Neural cell (in vitro differentiated cells): ENCODE results near the gene EPHA4.

Experiments used
- EP300 ChIP-seq: fragments of 450-650 bp; conservative IDR thresholded peaks from 2 replicates; pipeline ENCODE4 v1.6.1; 2014; ENCODE audit warnings: antibody characterized with exemption, mild to moderate bottlenecking, moderate library complexity; ENCODE audit not compliant: poor library complexity, severe bottlenecking
- EZH2 ChIP-seq: fragments of 200-600, 300-800 bp; shearing (Covaris generic), sonication (generic); IDR thresholded peaks from 2 replicates; pipeline ENCODE4 v1.6.1; 2014; ENCODE audit warnings: antibody characterized with exemption, low read length, borderline replicate concordance, mild to moderate bottlenecking; ENCODE audit not compliant: insufficient read depth, poor library complexity, severe bottlenecking
- MXI1 ChIP-seq: fragments of 450-650 bp; conservative IDR thresholded peaks from 2 replicates; pipeline ENCODE4 v1.6.1; 2014; ENCODE audit warnings: antibody characterized with exemption, mild to moderate bottlenecking; ENCODE audit not compliant: poor library complexity, severe bottlenecking
- POLR2AphosphoS5 ChIP-seq: IDR thresholded peaks from 2 replicates; pipeline ENCODE4 v1.6.1; 2012
- SMC3 ChIP-seq: fragments of 450-650 bp; conservative IDR thresholded peaks from 2 replicates; pipeline ENCODE4 v1.6.1; 2014; ENCODE audit warnings: antibody characterized with exemption, mild to moderate bottlenecking, moderate library complexity; ENCODE audit not compliant: poor library complexity
- TF ChIP-seq, protein P1 (sequence below): fragments of 450-650 bp; IDR thresholded peaks from 2 replicates; pipeline ENCODE4 v1.5.1; 2014; ENCODE audit warnings: antibody characterized with exemption, mild to moderate bottlenecking, moderate library complexity; ENCODE audit not compliant: poor library complexity, severe bottlenecking

- TF ChIP-seq EZH2, result no peak
- TF ChIP-seq, protein P1, sequence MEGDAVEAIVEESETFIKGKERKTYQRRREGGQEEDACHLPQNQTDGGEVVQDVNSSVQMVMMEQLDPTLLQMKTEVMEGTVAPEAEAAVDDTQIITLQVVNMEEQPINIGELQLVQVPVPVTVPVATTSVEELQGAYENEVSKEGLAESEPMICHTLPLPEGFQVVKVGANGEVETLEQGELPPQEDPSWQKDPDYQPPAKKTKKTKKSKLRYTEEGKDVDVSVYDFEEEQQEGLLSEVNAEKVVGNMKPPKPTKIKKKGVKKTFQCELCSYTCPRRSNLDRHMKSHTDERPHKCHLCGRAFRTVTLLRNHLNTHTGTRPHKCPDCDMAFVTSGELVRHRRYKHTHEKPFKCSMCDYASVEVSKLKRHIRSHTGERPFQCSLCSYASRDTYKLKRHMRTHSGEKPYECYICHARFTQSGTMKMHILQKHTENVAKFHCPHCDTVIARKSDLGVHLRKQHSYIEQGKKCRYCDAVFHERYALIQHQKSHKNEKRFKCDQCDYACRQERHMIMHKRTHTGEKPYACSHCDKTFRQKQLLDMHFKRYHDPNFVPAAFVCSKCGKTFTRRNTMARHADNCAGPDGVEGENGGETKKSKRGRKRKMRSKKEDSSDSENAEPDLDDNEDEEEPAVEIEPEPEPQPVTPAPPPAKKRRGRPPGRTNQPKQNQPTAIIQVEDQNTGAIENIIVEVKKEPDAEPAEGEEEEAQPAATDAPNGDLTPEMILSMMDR, result no peak
- TF ChIP-seq EP300, result no peak
- no peak for TF ChIP-seq MXI1
- no peak for TF ChIP-seq SMC3
- TF ChIP-seq POLR2AphosphoS5, result no peak
Measured at GRCh38 chr2:221374234-221374633, 197.9 kb downstream of the EPHA4 start.
